HG03565 (cell line): ENCODE measurements around the gene FAM120A.
"Not testable (repeated sequence)": the region's sequence is repeated elsewhere in the genome, so short reads cannot be mapped to it uniquely, and the experiment has no call there.

Source experiments
- ATAC-seq: cut with Tn5 transposase; IDR thresholded peaks from one replicate; pipeline ENCODE4 v1.9.1; 2021; ENCODE audit warnings: mild to moderate bottlenecking, moderate library complexity; ENCODE audit not compliant: unreplicated experiment

FAM120A gene

GRCh38 chr9:93508207-93508606 is 56.7 kb downstream of the FAM120A start:
- ATAC-seq: no peak

GRCh38 chr9:93509084-93509483 is 57.6 kb downstream of the FAM120A start:
- ATAC-seq: no peak

- no peak for ATAC-seq
Measured at GRCh38 chr9:93510041-93510440, 58.6 kb downstream of the FAM120A start.

GRCh38 chr9:93511228-93511627 is 59.7 kb downstream of the FAM120A start:
- ATAC-seq: not testable (repeated sequence)

DNA sequence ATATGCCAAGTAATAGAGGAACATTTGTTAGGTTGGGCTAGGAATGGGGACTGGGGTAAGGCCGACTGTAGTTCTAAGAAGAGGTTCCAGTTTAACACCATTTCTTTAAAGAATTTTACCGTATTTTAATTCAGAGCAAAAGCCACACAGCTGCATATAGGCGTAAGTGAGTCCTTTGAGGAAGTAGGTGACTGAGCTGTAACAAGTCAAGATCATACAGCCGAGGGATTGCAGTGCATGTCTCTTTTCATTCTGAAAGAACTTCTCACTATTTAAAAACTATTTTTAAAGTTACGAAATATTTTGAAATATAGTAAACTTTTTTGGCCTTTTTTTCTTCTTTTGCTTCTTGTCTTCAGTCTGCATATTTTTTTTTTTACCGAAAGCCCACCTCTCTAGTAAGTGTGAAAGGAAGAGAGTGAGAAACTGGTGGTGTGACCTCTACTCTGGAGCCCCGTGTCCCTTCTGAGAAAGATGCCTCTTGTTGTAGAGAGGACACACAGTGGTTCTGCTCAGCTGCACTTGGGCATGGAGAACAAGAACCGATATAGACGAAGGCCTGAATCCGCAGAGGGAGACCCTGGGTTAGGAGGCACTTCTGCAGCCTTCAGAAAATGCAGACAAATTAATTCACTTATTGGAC is 60.8 kb downstream of the FAM120A start:
- not testable (repeated sequence) for ATAC-seq

DNA sequence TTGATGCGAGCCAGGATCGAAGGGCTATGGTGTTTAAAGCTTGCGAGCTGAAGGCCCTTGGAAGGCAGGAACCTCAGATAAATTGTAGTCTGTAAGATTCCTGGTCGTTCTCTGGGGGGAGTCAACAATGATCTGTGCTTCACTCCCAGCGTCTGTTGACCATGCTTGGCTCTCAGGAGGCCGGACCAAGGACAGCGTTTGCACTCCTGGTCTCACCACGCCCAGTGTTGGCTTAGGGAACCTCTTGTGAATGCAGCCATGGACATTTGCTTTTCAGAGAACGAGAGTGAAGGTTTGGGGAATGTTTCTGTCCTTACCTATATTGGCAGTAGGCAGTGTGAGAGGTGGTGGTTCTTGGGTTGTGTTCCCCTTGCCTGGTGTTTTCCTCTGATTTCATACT is 62.1 kb downstream of the FAM120A start:
- no peak for ATAC-seq

GRCh38 chr9:93517331-93517730 is 65.8 kb downstream of the FAM120A start:
- ATAC-seq: no peak

- ATAC-seq: no peak
Measured at GRCh38 chr9:93520523-93520922, 69.0 kb downstream of the FAM120A start.

DNA sequence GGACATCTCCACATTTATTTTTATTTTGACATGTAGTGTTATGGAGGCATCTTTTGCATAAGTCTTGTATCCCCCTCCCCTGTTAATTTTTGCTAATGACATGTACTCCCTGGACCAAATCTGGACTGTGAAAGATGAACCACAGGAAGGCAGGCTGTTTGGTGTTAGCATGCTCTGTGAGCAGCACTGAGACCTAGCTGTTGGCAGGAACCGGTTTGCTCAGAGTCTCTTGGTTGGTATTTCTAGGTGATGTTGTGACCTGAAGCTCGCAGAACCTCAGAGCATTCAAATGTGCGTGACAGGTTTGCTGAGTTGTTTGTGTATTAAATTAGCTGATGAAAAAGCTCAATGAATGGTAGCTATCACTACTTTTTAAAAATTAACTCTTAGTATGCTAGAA is 71.3 kb downstream of the FAM120A start:
- no peak for ATAC-seq

- ATAC-seq: no peak
Measured at GRCh38 chr9:93523518-93524144, 72.1 kb downstream of the FAM120A start.

GRCh38 chr9:93525476-93525875 is 74.0 kb downstream of the FAM120A start:
- no peak for ATAC-seq

- no peak for ATAC-seq
Measured at GRCh38 chr9:93531374-93531773, 79.9 kb downstream of the FAM120A start.

- ATAC-seq: no peak
Measured at GRCh38 chr9:93532141-93532540, 80.7 kb downstream of the FAM120A start.

- ATAC-seq: no peak
Measured at GRCh38 chr9:93533863-93534262, 82.4 kb downstream of the FAM120A start.

GRCh38 chr9:93536167-93536566 is 84.7 kb downstream of the FAM120A start:
- ATAC-seq: no peak

GRCh38 chr9:93536874-93537273 is 85.4 kb downstream of the FAM120A start:
- ATAC-seq: no peak

GRCh38 chr9:93540305-93540704 is 88.8 kb downstream of the FAM120A start:
- ATAC-seq: no peak

DNA sequence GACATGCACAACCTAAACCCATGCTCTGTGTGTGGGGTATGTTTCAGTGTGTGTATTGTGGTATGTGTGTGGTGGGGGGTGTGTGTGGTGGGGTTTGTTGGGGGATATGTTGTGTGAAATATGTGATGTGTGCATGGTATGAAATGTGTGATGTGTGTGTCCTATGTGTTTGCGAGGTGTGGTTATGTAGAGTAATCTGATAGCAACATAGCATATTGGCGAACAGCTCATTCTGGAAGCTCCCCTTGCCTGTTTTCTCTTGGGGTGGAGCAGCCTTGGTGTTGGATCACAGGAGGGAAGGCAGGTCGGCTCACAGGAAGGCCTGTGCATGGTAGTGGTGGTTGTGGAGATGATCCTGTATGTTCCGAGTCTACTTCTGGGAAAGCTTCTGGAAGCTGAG is 89.5 kb downstream of the FAM120A start:
- no peak for ATAC-seq

- no peak for ATAC-seq
Measured at GRCh38 chr9:93541581-93542349, 90.3 kb downstream of the FAM120A start.

DNA sequence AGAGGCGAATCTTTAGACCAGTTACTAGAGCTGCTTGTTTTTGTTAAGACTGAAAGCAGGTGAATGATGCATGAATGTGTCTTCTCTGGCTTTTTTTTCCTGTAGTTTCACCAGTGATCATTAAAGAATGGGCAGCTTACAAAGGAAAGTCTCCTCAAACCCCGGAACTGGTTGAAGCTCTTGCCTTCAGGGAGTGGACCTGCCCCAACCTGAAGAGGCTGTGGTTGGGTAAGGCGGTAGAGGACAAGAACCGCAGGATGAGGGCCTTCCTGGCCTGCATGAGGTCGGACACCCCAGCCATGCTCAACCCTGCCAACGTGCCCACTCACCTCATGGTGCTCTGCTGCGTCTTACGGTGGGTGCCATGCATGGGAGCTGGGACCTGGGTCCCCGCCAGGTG is 91.6 kb downstream of the FAM120A start:
- no peak for ATAC-seq

DNA sequence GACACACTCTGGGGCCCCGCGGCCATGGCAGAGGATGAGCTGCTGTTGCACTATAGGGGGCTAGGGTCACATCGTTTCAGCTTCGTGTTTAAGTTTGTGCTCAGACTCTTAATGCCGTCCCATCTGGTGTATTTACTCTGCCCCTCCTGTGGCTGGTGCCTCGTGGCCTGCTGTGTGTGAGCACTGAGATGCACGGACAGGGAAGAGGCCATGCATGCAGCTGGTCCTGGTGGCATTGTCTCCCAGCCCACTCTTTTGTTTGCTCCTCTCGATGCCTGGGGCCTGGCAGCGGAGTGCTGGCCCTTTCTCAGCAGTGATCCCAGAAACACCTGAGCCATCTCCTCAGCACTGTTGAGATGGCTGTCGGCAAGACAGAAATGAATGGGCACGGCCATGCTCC is 94.9 kb downstream of the FAM120A start:
- no peak for ATAC-seq

DNA sequence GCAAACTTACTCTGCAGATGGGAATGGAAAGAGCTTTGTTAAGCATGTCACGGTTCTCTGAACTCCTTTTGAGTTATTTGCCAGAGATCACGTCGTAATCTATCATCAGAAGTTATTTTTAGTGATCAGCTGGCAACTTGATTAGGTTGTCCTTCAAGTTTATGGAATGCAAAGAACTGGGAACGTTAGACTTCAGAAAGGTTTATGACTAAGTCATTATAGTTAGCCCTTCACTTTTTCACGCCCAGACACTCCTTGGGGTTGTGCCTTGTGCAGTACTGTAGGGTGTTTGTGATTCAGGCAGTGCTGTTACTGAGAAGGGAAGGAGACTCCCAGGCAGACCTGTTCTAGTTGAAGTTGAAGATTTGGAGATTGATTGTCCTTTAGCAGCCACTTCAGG is 98.1 kb downstream of the FAM120A start:
- no peak for ATAC-seq
